NK-92 (cell line): ENCODE measurements around the gene PARD6G.
"Not testable (repeated sequence)": the region's sequence is repeated elsewhere in the genome, so short reads cannot be mapped to it uniquely, and the experiment has no call there.

Source experiments
- DNase-seq: peaks from one replicate; lab custom pipeline; 2025; ENCODE audit not compliant: unreplicated experiment; lab: John Stamatoyannopoulos, UW

The PARD6G gene, protein sequence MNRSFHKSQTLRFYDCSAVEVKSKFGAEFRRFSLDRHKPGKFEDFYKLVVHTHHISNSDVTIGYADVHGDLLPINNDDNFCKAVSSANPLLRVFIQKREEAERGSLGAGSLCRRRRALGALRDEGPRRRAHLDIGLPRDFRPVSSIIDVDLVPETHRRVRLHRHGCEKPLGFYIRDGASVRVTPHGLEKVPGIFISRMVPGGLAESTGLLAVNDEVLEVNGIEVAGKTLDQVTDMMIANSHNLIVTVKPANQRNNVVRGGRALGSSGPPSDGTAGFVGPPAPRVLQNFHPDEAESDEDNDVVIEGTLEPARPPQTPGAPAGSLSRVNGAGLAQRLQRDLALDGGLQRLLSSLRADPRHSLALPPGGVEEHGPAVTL

DNA sequence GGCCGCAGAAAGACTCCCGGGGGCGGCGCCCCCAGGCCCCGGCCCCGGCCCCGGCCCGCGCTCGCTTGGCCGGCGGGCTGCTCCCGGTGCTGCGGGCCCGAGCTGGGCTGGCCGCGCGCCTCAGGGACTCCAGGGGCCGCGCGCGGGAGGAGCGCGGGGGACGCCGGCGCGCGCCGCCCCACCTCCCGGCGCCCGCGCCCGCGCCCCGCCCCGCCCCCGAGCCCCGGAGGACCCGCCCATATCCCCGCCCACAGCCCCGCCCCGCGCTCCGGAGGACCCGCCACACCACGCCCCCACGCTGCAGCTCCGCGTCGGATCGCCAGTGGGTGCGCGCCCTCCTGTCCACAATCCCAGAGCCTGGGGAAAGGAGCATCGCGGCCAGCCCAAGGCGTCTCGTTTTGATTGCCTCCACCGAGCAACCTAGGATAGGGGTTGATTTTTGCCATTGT is at the start of gene PARD6G:
TSS of gene PARD6G (minus strand) at position 122 of the 449 bp plus-strand sequence. CDS start 166 bp downstream, outside the sequence.
- DNase-seq, result no peak

DNA sequence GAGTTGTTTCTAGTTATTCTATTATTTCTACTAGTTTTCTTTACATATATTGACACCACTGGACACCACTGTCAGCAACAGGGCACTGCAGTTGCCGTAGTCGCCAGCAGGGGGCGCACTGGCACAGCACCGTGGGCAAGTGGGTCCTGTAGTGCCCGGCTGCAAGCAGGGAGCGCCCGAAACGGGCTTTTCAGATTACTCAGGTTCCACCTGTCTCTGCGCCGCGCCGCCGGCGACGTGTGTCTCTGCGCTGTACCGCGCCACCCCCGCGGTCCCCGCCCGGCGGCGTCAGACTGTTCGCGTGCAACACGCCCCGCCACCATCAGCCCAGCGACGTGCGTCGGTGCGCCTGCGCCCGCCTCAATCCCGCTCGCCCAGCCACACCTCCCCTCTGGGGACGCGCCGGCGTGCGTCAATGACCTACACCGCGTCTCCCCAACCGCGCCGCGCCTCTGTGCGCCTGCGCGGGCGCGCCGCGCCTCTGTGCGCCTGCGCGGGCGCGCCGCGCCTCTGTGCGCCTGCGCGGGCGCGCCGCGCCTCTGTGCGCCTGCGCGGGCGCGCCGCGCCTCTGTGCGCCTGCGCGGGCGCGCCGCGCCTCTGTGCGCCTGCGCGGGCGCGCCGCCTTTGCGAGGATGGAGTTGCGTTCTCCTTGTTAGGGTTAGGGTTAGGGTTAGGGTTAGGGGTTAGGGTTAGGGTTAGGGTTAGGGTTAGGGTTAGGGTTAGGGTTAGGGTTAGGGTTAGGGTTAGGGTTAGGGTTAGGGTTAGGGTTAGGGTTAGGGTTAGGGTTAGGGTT is 15.1 kb upstream of the PARD6G start:
- not testable (repeated sequence) for DNase-seq

DNA sequence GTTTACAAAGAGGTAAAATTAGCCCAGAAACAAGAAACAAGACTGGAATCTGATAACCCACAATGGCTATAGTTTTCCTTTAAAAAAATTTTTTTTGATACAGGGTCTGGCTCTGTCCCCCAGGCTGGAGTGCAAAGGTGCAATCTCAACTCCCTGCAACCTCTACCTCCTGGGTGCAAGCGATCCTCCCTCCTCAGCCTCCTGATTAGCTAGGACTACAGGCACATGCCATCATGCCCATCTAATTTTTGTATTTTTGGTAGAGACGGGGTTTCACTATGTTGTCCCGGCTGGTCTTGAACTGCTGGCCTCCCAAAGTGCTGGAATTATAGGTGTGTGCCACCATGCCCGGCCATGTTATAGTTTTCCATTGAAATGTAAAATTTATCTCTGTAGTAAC is 12.3 kb upstream of the PARD6G start:
- DNase-seq, result no peak

DNA sequence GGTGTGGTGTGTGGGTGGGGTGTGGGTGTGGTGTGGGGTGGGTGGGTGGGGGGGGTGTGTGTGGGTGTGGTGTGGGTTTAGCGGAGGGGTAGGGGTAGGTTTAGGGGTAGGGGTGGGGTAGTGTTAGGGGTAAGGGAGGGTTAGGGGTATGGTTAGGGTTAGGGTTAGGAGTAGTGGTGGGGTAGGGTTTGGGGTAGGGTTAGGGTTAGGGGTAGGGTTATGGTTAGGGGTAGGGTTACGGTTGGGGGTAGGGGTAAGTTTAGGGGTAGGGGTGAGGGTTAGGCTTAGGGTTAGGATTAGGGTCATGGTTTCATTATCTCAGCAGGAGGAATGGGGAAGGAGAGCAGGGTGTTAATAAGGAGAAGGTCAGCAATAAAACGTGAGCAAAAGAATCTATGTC is 11.3 kb upstream of the PARD6G start:
- DNase-seq, result no peak

DNA sequence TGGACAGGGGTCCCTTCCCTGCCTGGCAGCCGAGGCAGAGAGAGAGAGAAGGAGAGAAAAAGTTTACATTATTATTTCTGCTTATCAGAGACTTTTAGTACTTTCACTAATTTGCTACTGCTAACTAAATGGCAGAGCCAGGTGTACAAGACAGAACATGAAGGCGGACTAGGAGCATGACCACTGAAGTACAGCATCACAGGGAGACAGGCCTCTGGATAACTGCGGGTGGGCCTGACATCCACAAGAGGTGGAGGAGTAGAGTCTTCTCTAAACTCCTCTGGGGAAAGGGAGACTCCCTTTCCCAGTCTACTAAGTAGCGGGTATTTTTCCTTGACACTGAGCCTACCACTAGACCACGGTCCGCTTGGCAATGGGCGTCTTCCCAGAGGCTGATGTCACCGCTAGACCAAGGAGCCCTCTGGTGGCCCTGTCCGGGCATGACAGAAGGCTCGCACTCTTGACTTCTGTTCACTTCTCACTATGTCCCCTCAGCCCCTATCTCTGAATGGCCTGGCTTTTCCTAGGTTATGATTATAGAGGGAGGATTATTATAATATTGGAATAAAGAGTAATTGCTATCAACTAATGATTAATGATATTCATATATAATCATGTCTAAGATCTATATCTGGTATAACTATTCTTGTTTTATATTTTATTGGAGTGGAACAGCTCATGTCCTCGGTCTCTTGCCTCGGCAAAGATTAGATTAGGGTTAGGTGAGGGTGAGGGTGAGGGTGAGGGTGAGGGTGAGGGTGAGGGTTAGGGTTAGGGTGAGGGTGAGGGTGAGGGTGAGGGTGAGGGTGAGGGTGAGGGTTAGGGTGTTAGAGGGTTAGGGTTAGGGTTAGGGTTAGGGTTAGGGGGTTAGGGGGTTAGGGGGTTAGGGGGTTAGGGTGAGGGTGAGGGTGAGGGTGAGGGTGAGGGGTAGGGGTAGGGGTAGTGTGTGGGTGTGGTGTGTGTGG is 10.5 kb upstream of the PARD6G start:
- DNase-seq, result not testable (repeated sequence)

DNA sequence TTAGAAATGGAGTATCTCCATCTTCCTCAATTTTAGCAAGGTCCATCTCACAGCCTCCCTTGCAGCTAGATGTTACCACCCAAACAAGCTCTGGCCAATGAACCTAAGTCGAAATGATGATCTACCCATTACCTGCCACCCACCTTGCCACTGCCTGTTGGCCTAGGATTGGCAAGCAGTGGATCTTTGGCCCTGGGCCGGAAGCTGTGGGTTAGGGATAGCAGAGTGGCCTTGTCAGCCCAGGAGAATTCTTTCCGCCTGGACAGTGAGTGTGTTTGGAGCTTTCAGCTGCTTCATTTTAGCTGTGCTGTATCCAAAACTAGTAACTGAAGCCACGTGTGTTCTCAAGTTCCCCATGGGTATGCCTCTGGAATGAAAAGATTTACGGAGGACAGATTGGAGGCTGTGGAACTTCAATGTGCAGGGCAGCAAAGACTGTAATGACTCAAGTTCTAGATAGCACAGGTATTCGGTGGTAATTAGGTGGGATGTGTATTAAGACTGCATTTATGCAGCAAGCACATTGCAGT is 7.7 kb upstream of the PARD6G start:
- DNase-seq, result no peak

DNA sequence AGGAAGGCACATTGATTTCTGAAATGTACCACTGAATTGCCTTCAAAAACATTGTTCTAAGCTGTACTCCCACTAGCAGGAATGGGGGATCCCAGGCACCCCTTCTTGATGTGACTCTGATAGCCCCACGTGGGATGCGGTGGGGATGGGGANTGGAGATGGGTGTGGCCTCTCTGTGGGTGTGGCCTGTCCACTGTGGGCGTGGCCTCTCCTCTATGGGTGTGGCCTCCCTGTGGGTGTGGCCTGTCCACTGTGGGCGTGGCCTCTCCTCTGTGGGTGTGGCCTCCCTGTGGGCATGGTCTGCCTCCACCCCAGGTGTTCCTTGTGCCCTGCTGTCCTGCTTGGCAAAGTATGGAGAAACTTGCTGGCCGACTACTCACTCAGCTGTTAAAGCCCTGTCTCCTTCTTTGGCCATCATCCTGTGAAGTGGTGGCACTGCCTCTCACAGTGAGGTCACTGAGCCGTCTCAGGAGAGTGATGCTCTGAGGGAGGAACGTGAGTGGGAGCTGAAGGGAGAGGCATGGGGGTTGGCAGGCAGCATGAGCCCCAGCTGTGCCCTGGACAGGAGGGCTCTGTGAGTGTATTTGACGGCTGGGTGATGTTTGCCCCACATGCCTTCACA is 6.7 kb upstream of the PARD6G start:
- no peak for DNase-seq

DNA sequence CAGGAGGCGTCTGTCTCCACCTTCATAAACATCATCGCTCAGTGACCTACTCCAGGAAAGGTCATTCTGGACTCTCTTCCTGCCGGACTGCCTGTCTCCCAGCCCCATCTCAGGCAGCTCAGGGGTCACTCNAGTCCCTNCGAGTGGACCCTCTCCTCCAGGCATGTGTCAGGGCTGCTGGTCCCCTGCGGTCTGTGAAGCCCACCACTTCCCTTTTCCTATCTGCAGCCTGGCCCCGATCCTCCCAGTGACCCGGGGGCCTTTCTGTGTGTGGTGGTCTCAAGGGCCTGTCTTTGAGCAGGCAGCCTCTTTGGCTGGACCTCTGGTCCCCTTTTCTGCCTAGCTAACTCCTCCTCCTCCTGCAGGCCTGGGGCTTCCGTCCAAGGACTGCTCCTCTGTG is 5.9 kb upstream of the PARD6G start:
- no peak for DNase-seq

DNA sequence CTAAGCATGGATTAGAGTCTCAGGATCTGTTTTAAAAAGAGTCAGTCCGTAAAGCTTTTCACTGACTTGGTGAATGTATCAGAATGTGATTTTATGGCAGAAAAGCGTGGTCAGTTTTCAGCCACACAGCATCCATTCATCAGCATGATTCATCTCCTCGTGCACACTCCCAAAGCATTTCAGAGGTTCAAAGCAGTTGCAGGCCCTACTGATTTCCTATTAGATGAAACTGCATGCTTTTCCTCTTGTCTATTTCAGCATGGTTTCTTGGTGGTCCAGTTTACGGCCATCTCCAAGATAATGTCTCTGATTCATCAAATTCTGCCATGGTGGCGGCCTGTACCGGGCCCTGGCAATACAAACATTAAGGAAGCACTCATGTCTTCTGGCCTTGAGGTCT is 4.8 kb upstream of the PARD6G start:
- DNase-seq, result no peak

DNA sequence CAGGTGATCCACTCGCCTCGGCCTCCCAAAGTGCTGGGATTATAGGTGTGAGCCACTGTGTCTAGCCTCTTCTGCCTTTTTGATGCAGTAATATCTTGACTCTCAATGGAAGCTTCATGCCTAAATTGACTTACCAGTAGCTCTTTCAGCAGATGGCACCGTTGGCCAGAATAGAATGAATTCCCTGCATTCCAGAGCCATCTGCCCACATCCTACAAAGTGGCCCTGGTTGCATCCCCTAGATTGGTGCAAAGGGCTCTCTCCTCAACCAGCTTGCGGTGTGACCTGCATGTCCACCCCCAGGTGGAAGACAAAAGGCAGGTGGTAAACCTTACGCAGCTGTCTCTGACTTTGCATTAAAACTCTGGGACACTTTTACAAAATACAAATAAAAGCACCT is 4.4 kb upstream of the PARD6G start:
- no peak for DNase-seq

DNA sequence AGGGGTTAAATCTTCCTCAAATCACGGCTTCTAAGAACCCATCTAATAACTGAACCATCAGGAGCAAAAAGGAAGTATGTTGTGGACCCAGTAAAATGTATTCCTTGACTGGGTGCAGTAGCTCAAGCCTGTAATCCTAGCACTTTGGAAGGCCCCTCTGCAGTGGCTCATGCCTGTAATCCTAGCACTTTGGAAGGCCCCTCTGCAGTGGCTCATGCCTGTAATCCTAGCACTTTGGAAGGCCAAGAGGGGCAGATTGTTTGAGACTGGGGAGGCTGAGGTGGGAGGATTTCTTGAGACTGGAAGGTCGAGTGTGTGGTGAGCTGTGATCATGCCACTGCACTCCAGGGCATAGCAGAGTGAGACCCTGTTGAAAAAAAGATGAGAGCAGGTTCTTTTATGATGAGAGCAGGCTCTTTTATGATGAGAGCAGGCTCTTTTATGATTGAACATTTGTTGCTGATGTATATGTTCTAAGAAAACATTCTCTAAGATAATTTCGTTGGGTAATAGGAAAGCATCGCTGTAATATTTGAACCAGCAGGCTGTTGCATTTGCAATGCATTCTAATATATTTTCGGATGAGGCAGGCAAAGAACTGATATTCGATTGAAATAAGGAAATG is 3.5 kb upstream of the PARD6G start:
- no peak for DNase-seq

DNA sequence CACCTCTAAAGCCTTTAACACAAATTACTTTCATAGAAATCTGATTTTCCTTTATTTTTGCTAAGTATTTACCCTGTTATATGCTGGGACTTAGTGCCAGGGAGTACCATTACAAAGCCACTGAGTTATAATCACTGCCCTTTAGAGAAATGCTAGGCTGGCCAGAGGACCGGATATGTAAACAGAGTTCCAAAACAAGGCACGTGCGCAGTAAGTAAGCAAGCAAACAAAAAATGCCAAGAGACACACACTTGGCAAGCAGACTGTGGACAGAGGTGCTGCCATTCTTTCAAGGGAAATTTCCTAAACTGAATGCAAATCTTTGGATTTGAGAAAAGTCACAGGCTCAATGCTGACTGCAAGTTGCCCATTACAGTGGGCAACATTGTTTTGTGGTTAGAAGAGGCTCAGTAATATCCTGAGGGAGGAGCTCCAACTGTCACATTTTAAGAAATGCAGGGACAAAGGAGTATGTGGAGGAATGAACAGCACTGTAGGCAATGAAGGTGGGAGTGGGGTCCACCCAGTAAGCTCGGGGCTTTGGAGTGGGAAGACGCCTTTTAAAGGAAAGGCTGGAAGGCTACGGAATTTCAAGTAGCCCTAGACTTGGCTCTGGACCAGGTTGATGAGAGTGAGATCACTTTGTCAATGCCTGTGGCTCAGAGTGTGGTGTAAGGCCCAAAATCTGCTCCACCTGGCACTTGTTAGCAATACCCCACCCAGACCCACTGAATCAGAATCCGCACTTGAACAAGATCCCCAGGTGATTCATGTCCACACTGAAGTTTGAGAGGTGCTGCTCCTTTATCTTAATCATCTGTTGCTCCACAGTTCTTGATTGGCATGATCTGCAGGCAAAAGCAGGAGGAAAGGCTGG is 2.1 kb upstream of the PARD6G start:
- DNase-seq, result no peak

DNA sequence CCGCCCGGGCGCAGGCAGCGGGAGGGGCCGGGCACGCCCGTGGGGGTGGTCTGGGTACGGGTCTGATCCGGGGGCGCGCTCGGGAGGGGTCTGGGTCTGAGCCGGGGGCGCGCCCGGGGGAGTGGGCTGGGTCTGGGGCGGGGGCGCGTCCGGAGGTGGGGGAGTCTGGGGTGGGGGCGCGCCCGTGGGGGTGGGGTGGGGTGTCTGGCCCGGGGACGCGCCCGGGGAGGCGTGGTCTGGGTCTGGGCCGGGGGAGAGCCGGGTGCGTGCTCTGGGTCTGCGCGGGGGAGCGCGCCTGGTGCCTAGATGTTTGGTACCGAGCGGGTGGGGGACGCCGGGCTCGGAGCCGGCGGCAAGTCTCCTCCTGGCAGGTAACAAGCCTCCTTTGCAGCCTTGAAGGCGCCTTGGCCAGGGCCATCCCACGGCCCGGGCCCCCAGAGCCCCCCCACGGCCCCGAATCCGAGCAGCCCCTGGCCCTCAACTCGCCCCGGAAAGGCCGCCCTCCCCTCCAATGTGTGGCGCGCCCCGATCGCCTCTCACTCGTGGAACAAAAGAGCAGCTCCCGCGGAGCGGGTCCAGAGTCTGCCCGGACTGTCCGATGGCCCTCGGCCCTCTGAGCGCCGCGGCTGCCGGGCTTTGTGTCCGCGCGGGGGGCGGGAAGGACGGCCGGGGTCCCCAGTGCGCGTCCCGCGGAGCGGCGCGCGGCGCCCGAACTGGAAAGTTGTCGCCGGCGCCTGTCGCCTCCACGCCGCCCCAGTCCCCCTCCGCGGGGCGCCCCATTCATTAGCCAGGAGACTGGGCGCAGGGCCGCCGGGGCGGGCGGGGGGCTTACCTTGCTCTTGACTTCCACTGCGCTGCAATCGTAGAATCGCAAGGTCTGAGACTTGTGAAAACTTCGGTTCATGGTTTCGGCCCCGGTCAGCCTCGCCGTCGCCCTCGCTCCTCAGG is 595 bp downstream of the PARD6G start:
- no peak for DNase-seq

DNA sequence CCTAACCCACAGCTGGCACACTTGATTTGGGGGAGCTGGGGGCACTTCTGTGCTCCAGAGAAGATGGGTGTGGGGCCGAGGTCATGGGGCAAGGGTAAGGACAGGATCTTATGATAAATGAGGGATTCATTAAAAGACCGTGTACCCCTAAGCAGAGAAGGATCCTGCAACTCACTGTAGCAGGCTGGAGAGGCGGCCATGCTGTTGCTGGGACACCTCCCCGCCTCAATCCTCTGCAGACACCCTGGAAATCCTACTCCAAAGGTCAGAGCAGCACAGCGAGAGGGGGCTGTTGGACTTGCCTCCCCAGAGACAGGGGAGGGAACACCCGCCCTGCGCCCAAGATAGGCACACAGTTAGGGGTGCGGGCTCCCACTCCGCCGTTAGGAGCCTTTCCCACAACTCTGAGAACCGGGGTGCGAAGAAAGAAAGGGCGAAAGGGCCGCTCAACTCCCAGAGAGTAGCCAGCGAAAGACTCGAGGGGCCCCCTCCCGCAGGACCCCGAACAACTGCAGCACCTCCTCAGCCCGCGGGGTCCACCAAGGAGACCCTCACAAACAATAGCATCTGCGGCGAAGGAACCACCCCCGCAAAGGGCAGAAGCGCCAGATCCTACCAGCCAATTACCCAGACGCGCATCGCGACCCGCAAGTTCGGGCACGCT is 1.4 kb downstream of the PARD6G start:
- no peak for DNase-seq

DNA sequence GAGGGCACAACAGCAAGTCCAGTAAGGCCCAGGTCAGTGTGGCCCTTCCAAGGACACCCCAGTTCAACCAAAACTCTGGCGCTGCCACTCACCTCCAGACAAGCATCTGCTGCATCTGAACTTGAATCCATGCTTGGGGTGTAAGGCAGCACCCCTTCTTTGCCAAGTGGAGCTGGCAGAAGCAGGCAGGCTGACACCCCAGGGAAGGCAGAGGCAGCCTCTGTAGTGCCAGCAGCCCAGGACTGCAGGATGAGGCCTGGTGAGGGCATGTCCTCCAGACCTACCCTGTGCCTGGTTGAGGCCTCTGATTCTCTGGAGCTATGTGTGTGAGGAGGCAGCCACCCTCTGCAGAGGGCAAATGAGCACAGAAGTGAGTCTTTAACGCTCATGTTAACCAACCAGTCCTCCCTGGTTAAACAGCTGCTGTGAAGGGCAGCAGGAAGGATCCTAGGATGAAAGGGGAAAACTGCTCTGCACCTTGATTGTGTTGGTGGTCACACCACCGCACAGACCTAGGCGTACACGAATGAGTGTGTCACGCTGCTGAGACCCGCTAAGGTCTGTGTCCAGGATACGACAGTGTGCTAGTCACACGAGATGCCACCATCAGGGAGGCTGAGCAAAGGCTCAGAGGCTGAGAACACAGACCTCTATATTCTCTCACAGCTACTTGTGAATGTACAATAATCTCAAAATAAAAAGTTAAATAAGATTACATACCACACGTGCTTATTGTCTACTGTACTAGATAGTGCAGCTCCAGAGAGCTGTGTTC is 2.2 kb downstream of the PARD6G start:
- DNase-seq, result no peak

DNA sequence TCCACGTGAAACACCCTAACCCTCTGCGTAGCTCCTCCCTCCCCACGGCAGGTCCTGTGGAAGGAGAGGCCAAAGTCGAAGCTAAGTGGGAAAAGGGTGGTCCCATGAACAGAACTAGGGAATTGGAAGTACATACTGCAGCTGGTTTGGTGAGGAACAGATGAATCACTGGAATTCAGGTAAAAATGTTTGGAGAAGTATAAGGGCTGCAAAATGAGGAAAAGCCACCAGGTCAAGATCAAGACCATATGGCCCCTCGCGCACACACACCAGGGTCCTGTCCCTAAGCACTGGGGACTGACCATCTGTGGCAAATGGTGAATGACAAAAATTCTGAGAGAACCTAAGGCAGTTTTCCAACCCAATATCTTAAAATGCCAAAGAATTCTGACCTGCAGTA is 3.1 kb downstream of the PARD6G start:
- no peak for DNase-seq

DNA sequence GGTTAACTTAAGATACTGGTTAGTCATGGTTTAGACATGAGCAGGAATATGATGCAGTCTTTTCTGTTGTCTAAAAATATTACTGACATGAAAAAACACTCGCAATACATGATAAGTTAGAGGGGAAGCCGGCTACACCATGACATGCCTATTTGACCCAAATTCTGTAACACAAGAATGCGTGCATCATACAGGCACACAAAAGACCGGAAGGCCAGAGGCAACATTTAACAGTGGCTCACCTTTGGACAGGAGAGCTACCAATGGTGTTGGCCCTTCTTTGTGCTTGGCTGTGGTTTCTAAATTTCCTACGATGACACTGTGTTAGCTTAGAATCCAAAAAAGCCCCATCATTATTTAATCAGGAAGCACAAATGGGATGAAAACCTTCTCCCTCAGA is 4.1 kb downstream of the PARD6G start:
- DNase-seq, result no peak
